PC-3 (cell line): Measurements from ENCODE around the gene FBXL13. TPM values are rescaled to one million over a fixed set of nuclear protein-coding genes. Genes with fewer than 3 reads are reported as not detected.

Experiments used
- ATAC-seq: fragments of 200-7000 bp; cut with Tn5 transposase; 2 replicates; pipeline ENCODE4 v1.9.1; 2020; ENCODE audit warnings: mild to moderate bottlenecking, moderate library complexity
- BruUV-seq: library from RNA; stranded (reverse); fragments of 400-500 nt; replicated peaks from 2 replicates; lab custom pipeline; 2021; lab: Mats Ljungman, UMichigan
- CTCF ChIA-PET: fragments of 300-600 bp; sonication (Branson Sonifier 250); formaldehyde crosslinking; loops from one replicate; lab custom pipeline; 2022; ENCODE audit warnings: antibody characterized with exemption; lab: Charles Lee
- POLR2A ChIA-PET: fragments of 300-600 bp; sonication (Branson Sonifier 250); formaldehyde crosslinking; loops from one replicate; lab custom pipeline; 2022; ENCODE audit warnings: antibody characterized with exemption; ENCODE audit not compliant: unreplicated experiment; lab: Charles Lee
- DNase-seq: peaks from one replicate; pipeline ENCODE4 v3.0.0-alpha.2; 2015
- H2AFZ ChIP-seq: fragments of 300-600 bp; sonication (generic); 2 replicates; pipeline ENCODE4 v1.6.0; 2016; ENCODE audit warnings: antibody characterized with exemption, low read length
- H3F3A ChIP-seq: fragments of 300-600 bp; sonication (generic); one replicate; pipeline ENCODE4 v1.6.0; 2017; ENCODE audit warnings: antibody characterized with exemption, low read length, control low read depth, mild to moderate bottlenecking; ENCODE audit not compliant: unreplicated experiment
- H3K27ac ChIP-seq: fragments of 300-600 bp; sonication (generic); 2 replicates; pipeline ENCODE4 v1.5.1; 2016; ENCODE audit warnings: mild to moderate bottlenecking, low read length
- H3K27me3 ChIP-seq: fragments of 300-600 bp; sonication (generic); 2 replicates; pipeline ENCODE4 v1.6.1; 2016; ENCODE audit warnings: low read length, mixed read lengths
- H3K36me3 ChIP-seq: fragments of 300-600 bp; sonication (generic); 2 replicates; pipeline ENCODE4 v1.6.1; 2016; ENCODE audit warnings: low read depth, mixed run types, low read length, mixed read lengths
- H3K4me1 ChIP-seq: fragments of 300-600 bp; sonication (generic); 2 replicates; pipeline ENCODE4 v1.5.1; 2016; ENCODE audit warnings: low read length; ENCODE audit not compliant: insufficient read depth
- H3K4me2 ChIP-seq: fragments of 300-600 bp; sonication (generic); 2 replicates; pipeline ENCODE4 v1.6.0; 2016; ENCODE audit warnings: low read length
- H3K4me3 ChIP-seq: fragments of 300-600 bp; sonication (generic); 2 replicates; pipeline ENCODE4 v1.5.1; 2016; ENCODE audit warnings: mild to moderate bottlenecking, low read length, mixed read lengths
- H3K79me2 ChIP-seq: fragments of 300-600 bp; sonication (generic); 2 replicates; pipeline ENCODE4 v1.6.1; 2017; ENCODE audit warnings: low read length, mixed read lengths
- H3K9ac ChIP-seq: fragments of 300-600 bp; sonication (generic); 2 replicates; pipeline ENCODE4 v1.6.0; 2016; ENCODE audit warnings: mild to moderate bottlenecking, low read length
- H3K9me2 ChIP-seq: fragments of 300-600 bp; sonication (generic); replicated peaks from 2 replicates; pipeline ENCODE4 v1.6.1; 2016; ENCODE audit warnings: mixed run types, low read length, mixed read lengths
- H3K9me3 ChIP-seq: fragments of 300-600 bp; sonication (generic); 2 replicates; pipeline ENCODE4 v1.6.1; 2016; ENCODE audit warnings: low read length, mixed read lengths
- H4K20me1 ChIP-seq: fragments of 300-600 bp; sonication (generic); 2 replicates; pipeline ENCODE4 v1.6.1; 2016; ENCODE audit warnings: low read length, mixed read lengths
- EZH2 ChIP-seq: fragments of 300-600 bp; sonication (generic); IDR thresholded peaks from one replicate; pipeline ENCODE4 v1.6.1; 2017; ENCODE audit warnings: antibody characterized with exemption, mild to moderate bottlenecking, low read length; ENCODE audit not compliant: unreplicated experiment
- EZH2phosphoT487 ChIP-seq: fragments of 300-600 bp; sonication (generic); IDR thresholded peaks from 2 replicates; pipeline ENCODE4 v1.6.1; 2018; ENCODE audit warnings: mild to moderate bottlenecking, antibody characterized with exemption, low read length, borderline replicate concordance
- intact Hi-C: fragments of 100-400 bp; cut with micrococcal nuclease; formaldehyde crosslinking; loops from 2 replicates; pipeline ENCODE4 v1.9.0; 2023
- total RNA-seq: library from RNA; depleted of rRNA; stranded (reverse); fragments of >200 nt; gene quantifications from 2 replicates; pipeline ENCODE4 v1.2.3, GENCODE V29; 2014
- TF ChIP-seq, protein P1 (sequence below): fragments of 300-600 bp; sonication (generic); conservative IDR thresholded peaks from 2 replicates; pipeline ENCODE4 v1.5.1; 2017; ENCODE audit warnings: antibody characterized with exemption, low read depth, mild to moderate bottlenecking, low read length

Gene FBXL13
- total RNA-seq, 1 experiment from 2014 or later: 1.1 TPM

DNA sequence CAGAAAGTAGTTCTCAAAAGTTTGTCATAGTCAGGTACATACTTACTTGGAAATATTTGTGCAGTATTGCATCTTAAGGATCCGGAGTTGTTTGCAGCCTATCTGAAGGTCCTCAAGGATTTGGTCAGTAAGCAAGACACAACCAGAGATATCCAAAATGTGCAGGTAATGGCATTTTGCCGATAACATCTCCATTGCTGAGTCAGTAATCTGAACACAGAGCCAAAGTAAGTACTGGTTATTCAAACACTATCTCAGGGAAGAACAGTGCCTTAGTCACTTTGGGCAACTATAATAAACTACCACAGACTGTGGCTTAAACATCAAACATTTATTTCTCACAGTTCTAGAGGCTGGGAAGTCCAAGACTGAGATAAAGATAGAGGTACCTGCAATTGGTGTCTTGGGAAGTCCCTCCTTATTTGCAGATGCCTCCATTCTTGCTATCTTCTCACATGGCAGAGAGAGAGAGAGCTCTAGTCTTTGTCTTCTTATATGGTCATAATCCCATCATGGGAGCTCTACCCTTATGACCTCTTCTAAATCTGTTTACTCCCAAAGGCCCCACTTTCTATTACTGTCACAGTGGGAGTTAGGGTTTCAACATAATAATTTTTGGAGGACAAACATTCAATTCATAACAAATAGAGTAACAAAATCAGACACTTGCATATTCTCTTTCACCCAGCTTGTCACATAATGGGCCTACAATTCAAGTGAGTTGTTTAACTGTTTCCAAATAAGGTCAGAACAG lies 252.4 kb downstream of the FBXL13 start:
- ChIA-PET CTCF (no interaction called here), POLR2A (no interaction called here)

DNA sequence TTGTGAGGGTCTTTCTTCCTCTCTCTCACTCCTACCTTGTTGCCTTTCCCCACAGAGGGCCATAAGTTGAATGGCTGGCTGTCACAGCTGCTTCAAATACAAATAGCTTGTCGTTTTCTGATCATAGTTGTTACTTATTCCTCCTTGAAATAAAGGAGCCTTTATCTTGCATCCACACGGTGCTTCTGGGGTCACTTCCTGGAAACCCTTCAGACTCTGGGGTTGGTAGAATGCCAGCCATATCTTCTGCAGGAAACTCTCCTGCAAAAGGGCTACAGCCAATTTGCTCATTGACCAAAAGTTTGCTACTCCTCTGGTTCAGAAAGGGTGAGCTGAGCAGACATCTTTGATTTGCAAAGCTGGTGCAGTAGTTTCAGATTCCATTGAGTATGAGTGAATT lies 255.4 kb downstream of the FBXL13 start:
- BruUV-seq: no TSS peak

More for the DNA sequence above, 252.4 kb downstream of the FBXL13 start:
- H3K4me1 ChIP-seq: no peaks in the 10 kb centered on the region
- DNase-seq (no peak), ATAC-seq (no peak)
- H3K4me2 ChIP-seq: no peak overlapping the region
- no peaks in the 10 kb centered on the region for H3K27me3 ChIP-seq
- H3K9ac ChIP-seq: no peak overlapping the region
- H3K9me2 ChIP-seq: no peaks in the 10 kb centered on the region
- no peak overlapping the region for H3K4me3 ChIP-seq
- intact Hi-C loops: no loop called here
- no peak overlapping the region for H3K27ac ChIP-seq
- no TSS peak for BruUV-seq
- no peaks in the 10 kb centered on the region for H3K79me2 ChIP-seq
- no peaks in the 10 kb centered on the region for H3K9me3 ChIP-seq
- H3K36me3 ChIP-seq: no peaks in the 10 kb centered on the region
- H2AFZ ChIP-seq: no peak overlapping the region
- TF ChIP-seq, protein P1, sequence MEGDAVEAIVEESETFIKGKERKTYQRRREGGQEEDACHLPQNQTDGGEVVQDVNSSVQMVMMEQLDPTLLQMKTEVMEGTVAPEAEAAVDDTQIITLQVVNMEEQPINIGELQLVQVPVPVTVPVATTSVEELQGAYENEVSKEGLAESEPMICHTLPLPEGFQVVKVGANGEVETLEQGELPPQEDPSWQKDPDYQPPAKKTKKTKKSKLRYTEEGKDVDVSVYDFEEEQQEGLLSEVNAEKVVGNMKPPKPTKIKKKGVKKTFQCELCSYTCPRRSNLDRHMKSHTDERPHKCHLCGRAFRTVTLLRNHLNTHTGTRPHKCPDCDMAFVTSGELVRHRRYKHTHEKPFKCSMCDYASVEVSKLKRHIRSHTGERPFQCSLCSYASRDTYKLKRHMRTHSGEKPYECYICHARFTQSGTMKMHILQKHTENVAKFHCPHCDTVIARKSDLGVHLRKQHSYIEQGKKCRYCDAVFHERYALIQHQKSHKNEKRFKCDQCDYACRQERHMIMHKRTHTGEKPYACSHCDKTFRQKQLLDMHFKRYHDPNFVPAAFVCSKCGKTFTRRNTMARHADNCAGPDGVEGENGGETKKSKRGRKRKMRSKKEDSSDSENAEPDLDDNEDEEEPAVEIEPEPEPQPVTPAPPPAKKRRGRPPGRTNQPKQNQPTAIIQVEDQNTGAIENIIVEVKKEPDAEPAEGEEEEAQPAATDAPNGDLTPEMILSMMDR: no peak
- TF ChIP-seq EZH2 (no peak), EZH2phosphoT487 (no peak)
- no peaks in the 10 kb centered on the region for H3F3A ChIP-seq
- no peaks in the 10 kb centered on the region for H4K20me1 ChIP-seq

More for the DNA sequence above, 255.4 kb downstream of the FBXL13 start:
- H3F3A ChIP-seq: peaks cover 6% of the 10 kb centered on the region
- H3K9me3 ChIP-seq: no peaks in the 10 kb centered on the region
- H3K36me3 ChIP-seq: no peaks in the 10 kb centered on the region
- no peaks in the 10 kb centered on the region for H3K27me3 ChIP-seq
- intact Hi-C loops: no loop called here
- no peaks in the 10 kb centered on the region for H3K9me2 ChIP-seq
- H2AFZ ChIP-seq: no peak overlapping the region
- H3K79me2 ChIP-seq: no peaks in the 10 kb centered on the region
- no peak overlapping the region for H3K4me3 ChIP-seq
- ATAC-seq (no peak), DNase-seq (no peak)
- H3K27ac ChIP-seq: no peak overlapping the region
- H4K20me1 ChIP-seq: no peaks in the 10 kb centered on the region
- CTCF ChIA-PET: no interaction called here
- H3K9ac ChIP-seq: no peak overlapping the region
- no peak overlapping the region for H3K4me2 ChIP-seq
- POLR2A ChIA-PET: no interaction called here
- TF ChIP-seq, protein P1: no peak
- TF ChIP-seq EZH2phosphoT487 (no peak), EZH2 (no peak)
- H3K4me1 ChIP-seq: peaks cover 5% of the 10 kb centered on the region
